ENCODE data around the gene WARS2. TPM values are rescaled to one million over a fixed set of nuclear protein-coding genes. Genes with fewer than 3 reads are reported as not detected.

The WARS2 gene
- total and polyA plus RNA-seq, 2 of the 8 experiments (the other 6 are each of a cell fraction or from before 2014, with no cell fraction given) = 4.3 to 12.9 TPM

DNA sequence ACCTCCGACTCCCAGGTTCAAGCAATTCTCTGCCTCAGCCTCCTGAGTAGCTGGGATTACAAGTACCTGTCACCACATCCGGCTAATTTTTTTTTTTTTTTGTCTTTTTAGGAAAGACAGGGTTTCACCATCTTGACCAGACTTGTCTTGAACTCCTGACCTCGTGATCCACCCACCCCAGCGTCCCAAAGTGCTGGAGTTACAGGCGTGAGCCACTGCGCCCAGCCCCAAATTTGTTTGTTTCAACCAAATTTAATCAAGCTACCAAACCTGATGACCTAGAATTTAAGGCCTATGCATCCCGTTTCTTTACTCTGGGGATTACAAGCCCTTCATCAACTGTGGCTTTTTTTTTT lies 94.0 kb downstream of the WARS2 start:
- TF ChIP-seq USF2 (IDR thresholded peaks at IDR 0.05; ENCODE audit: low read length) (no peak), CBX8 (IDR thresholded peaks at IDR 0.05; ENCODE audit: borderline replicate concordance, low read depth, low read length) (no peak), CTBP2 (IDR thresholded peaks at IDR 0.05; ENCODE audit: borderline replicate concordance, insufficient read depth, insufficient read length, low read length) (no peak), TAF1 (IDR thresholded peaks at IDR 0.05; ENCODE audit: low read depth, low read length) (no peak), JUN (IDR thresholded peaks at IDR 0.05; ENCODE audit: low read depth, low read length) (no peak), FOSL1 (IDR thresholded peaks at IDR 0.05; ENCODE audit: insufficient read depth, low read depth, low read length) (no peak)
- TF ChIP-seq, protein P1, sequence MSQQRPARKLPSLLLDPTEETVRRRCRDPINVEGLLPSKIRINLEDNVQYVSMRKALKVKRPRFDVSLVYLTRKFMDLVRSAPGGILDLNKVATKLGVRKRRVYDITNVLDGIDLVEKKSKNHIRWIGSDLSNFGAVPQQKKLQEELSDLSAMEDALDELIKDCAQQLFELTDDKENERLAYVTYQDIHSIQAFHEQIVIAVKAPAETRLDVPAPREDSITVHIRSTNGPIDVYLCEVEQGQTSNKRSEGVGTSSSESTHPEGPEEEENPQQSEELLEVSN (IDR thresholded peaks at IDR 0.05) = no peak
- TF ChIP-seq, protein P2, sequence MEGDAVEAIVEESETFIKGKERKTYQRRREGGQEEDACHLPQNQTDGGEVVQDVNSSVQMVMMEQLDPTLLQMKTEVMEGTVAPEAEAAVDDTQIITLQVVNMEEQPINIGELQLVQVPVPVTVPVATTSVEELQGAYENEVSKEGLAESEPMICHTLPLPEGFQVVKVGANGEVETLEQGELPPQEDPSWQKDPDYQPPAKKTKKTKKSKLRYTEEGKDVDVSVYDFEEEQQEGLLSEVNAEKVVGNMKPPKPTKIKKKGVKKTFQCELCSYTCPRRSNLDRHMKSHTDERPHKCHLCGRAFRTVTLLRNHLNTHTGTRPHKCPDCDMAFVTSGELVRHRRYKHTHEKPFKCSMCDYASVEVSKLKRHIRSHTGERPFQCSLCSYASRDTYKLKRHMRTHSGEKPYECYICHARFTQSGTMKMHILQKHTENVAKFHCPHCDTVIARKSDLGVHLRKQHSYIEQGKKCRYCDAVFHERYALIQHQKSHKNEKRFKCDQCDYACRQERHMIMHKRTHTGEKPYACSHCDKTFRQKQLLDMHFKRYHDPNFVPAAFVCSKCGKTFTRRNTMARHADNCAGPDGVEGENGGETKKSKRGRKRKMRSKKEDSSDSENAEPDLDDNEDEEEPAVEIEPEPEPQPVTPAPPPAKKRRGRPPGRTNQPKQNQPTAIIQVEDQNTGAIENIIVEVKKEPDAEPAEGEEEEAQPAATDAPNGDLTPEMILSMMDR (IDR thresholded peaks at IDR 0.05; ENCODE audit: control extremely low read depth in 1 of 3, insufficient read depth in 1 of 3, low read depth in 1 of 3, low read length in 3 of 3) = no peak
- DNase-seq (ENCODE audit: low read depth in 1 of 2, low spot score in 2 of 2) (no peak), FAIRE-seq (no peak)
- CTCF ChIA-PET (ENCODE audit: partially characterized antibody) = interaction anchor here (0.7 to 1.1 kb wide), 2 partner anchors 25 to 39 kb away, joined by 3 read pairs; no protein-coding TSS in a partner anchor
- Histone ChIP-seq H2BK15ac (ENCODE audit: low read length) (no peak overlapping the region), H2AFZ (ENCODE audit: low read length) (no peak overlapping the region), H3K27me3 (replicated peaks in 1 of 4; ENCODE audit: control insufficient read depth in 3 of 4, extremely low read depth in 1 of 4, insufficient read depth in 3 of 4, low read length in 3 of 4) (no peaks in the 10 kb centered on the region), H4K20me1 (replicated peaks in 1 of 2; ENCODE audit: control insufficient read depth in 1 of 2, insufficient read depth in 2 of 2, low read length in 2 of 2) (no peaks in the 10 kb centered on the region), H3K18ac (ENCODE audit: extremely low read depth, low read length) (no peak overlapping the region), H4K8ac (ENCODE audit: extremely low read depth, insufficient read depth, low read length) (no peak overlapping the region), H3K4me3 (ENCODE audit: extremely low read depth in 1 of 4, insufficient read depth in 2 of 4, low read depth in 3 of 4, low read length in 4 of 4) (no peak overlapping the region), H3K4ac (replicated peaks; ENCODE audit: insufficient read length, low read depth, low read length) (no peak overlapping the region), H3K9me3 (ENCODE audit: insufficient read depth in 2 of 2, low read depth in 1 of 2, low read length in 1 of 2) (no peaks in the 10 kb centered on the region), H2BK20ac (ENCODE audit: low read length) (no peak overlapping the region), H2BK5ac (ENCODE audit: low read depth, low read length) (no peak overlapping the region), H3K23me2 (ENCODE audit: low read depth, low read length) (peaks cover 2% of the 10 kb centered on the region; the same call in 1 of the 2 replicates), H2AK5ac (ENCODE audit: low read depth, low read length) (no peak overlapping the region), H3K56ac (replicated peaks; ENCODE audit: insufficient read length, low read depth, low read length) (no peak overlapping the region), H2BK12ac (ENCODE audit: low read depth, low read length) (no peak overlapping the region), H3K14ac (ENCODE audit: insufficient read length) (no peak overlapping the region), H4K5ac (ENCODE audit: insufficient read length, low read depth, low read length) (no peak overlapping the region), H3K9ac (replicated peaks in 1 of 4; ENCODE audit: extremely low read depth in 1 of 4, low read depth in 3 of 4, low read length in 3 of 4) (no peak overlapping the region), H3K79me1 (ENCODE audit: low read depth, low read length) (no peaks in the 10 kb centered on the region), H3K23ac (ENCODE audit: insufficient read length) (no peak overlapping the region), H4K91ac (replicated peaks; ENCODE audit: insufficient read length, low read length) (no peak overlapping the region), H3K36me3 (ENCODE audit: control insufficient read depth in 2 of 4, insufficient read depth in 4 of 4, low read length in 3 of 4) (no peaks in the 10 kb centered on the region), H2BK120ac (replicated peaks; ENCODE audit: low read depth, low read length) (no peak overlapping the region), H3K4me1 (replicated peaks in 1 of 4; ENCODE audit: control insufficient read depth in 3 of 4, insufficient read depth in 4 of 4, low read length in 3 of 4) (peaks cover 0 to 9% (median 4%) of the 10 kb centered on the region in 4 experiments; a peak in 2 of 7 replicates), H3K79me2 (ENCODE audit: control insufficient read depth in 1 of 2, insufficient read depth in 2 of 2, low read length in 2 of 2) (no peaks in the 10 kb centered on the region), H3K4me2 (ENCODE audit: insufficient read depth in 1 of 2, low read depth in 2 of 2, low read length in 2 of 2) (no peak overlapping the region), H3K27ac (ENCODE audit: low read depth, low read length) (no peak overlapping the region)
- POLR2A ChIA-PET (ENCODE audit: partially characterized antibody) = no interaction called here
- 86% methylated on average over 6 of the region's 7 CpGs; no CpG with 5 or more reads in 1 of the 2 experiments for WGBS, 2 experiments (ENCODE audit: extremely low coverage in 1 of 2, insufficient coverage in 1 of 2, insufficient read length in 1 of 2, insufficient replicate concordance in 2 of 2, low coverage in 1 of 2, low lambda C conversion rate in 2 of 2, missing lambda C conversion rate in 1 of 2)

Data from H1 (cell line).